Stimulated activated CD8-positive, alpha-beta memory T cell treated with anti-CD3 and anti-CD28 coated beads, Interleukin-4, amount 100 ng/mL, for 1 hour (primary cell): ENCODE results near the gene NRSN2.
"Not testable (repeated sequence)": the region's sequence is repeated elsewhere in the genome, so short reads cannot be mapped to it uniquely, and the experiment has no call there.

ENCODE experiments used
- DNase-seq, 2 donors: peaks; one replicate each; pipeline ENCODE4 v3.0.0-alpha.2; 2020; ENCODE audit warnings: low read depth in 2 of 2, low spot score in 1 of 2

The NRSN2 gene

GRCh38 chr20:325045-325888, 21.6 kb upstream of the NRSN2 start, which contains the start of gene SOX12:
TSS of gene SOX12 (plus strand) at chr20:325552. CDS start at chr20:325925, 373 bp downstream.
- peak; percentile 93 to 95 for DNase-seq

GRCh38 chr20:325889-326644, 20.8 kb upstream of the NRSN2 start:
- peak in 1 of 2 donors; percentile 17 for DNase-seq

DNA sequence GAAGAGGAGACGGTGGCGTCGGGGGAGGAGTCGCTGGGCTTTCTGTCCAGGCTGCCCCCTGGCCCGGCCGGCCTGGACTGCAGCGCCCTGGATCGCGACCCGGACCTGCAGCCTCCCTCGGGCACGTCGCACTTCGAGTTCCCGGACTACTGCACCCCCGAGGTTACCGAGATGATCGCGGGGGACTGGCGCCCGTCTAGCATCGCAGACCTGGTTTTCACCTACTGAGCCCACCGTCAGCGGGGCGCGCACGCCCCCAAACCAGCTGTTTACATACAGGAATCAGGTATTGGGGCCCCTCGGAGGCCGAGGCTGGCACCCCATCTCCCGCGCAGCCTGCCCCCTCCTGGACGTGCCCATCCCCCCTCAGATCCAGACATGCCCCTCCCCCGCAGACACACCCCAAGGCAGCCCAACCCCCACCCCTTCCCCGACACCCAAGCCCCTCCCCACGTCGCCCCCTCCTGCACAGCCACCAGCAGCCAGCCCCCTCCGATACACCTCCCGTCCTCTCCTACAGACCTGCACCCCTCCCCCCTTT, 20.2 kb upstream of the NRSN2 start:
- DNase-seq = no peak

DNA sequence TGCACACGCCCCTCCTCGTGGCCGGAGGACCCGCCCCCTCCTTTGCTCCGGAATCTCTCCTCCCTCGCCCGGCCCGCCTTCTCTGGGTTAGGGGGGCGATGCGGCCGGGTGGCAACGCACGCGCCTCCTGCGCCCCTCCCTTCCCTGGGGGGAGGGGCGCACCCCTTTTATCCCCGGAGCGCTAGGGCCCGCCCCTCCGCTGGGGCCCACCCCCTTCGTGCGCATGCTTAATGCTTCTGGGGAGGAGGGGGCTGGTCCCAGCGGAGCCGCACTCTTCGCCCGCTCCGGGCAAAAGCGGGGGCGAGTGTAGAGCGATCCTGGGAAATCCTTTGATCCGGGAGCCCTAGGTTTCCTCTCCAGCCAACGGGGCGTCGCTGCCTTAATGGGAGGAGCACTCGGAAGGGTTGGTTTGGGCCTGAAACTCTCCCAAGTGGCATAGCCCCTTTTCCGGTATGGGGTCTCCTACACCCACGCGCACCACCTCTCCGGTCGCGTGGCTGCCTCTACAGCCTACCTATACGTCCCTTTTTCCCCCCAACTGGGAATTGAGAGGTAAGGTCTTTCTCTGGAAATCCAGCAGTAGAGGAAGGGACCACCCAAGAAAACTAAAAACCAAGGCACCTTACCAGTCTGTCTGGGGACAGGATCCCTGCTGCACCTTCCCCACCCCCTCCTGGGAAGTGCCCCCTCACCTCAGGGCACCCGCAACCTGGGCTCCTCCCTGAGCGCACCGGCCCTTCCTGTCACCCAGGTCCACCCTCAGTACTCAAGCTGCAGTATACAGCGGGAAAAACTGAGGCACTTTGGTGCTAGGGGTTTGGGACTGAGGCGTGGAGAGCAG, 19.5 kb upstream of the NRSN2 start:
- DNase-seq = peak in 1 of 2 donors; percentile 56

DNA sequence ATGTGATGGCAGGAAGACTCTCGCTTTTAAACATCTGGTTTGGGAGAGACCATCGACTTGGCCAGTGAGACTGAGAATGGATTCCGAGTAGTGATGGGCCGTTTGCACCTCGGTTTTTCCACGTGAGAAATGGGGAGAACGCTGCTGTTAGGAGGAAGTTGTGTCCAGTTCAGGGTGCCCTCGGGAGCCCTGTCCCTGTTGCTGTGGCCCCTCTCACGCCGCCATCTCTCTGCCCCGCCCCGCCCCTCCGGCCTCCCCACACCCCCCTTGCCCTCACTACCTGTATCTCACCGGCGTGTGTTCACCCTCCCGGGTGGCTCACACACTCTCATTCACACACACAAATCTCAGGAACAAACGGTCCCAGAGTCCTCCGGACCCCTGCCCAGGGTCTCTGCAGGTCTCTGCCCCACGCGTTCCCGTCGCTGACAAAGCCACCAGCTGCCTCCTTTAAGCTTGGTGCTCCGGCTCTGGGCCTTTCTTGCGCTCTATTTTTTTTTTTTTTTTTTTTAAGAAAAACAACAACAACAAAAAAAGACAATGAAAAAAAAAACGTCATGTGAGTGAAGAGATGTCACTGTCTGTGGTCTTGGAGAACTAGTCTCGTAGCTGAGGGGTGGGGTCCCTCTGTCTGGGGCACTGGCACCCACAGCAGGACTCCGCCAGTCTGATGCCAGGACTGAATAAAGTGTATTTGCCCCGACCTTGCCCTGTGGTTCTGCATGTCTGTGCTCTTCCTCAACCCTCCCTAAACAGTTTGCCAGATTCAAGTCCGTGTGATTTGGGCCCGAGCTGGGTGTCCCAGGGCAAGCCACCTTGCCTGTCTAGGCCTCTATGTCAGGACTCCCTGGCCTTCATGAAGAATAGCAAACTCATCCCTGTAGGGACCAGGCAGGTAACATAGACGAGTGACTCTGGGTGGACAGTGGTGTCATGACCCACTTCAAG, 18.6 kb upstream of the NRSN2 start:
- no peak for DNase-seq

GRCh38 chr20:328975-329695, 17.8 kb upstream of the NRSN2 start:
- no peak for DNase-seq

DNA sequence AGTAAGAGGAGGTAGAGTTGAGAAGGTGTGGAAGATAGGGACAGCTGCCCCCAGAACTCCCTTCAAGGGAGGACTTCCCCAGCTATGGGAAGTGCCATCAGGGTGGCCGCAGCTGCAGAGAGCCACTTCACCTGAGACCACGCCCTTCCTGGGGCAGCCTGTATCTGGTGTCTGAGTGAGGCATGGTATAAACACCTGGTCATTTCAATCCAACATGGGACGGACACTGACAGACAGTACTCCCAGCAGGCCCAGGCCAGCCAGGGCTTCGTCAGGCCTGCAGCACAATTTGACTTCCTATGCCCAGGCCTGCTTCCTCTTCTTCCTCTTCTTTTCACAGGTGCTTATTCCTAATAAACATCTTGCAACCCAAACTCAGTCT, 17.1 kb upstream of the NRSN2 start:
- no peak for DNase-seq

GRCh38 chr20:330233-331149, 16.4 kb upstream of the NRSN2 start:
- peak in 1 of 2 donors; percentile 29 for DNase-seq

DNA sequence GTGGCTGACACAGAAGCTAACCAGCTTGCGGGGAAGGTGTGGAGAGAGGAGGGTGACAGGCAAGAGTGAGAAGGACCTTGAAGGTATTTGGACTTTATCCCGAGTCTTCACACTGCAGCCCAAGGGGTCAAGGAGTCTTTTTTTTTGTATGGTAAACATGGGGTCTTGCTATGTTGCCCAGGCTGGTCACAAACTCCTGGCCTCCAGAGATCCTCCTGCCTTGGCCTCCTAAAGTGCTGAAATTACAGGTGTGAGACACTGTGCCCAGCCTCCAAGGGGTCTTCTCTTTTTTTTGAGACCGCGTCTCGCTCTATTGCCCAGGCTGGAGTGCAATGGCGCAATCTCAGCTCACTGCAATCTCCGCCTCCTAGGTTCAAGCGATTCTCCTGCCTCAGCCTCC, 12.3 kb upstream of the NRSN2 start:
- no peak for DNase-seq

DNA sequence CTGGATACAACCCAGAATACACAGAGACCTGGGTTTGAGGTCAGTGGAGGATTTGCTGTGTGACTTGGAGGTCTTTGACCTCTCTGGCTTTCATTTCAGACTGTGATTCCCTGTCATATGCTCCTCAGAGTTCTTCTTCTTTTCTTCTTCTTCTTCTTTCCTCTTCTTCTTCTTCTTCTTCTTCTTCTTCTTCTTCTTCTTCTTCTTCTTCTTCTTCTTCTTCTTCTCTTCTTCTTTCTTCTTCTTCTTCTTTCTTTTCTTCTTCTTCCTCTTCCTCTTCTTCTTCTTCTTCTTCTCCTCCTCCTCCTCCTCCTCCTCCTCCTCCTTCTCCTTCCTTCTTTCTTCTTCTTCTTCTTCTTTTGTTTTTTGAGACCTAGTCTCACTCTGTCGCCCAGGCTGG, 10.9 kb upstream of the NRSN2 start:
- DNase-seq = not testable (repeated sequence)

GRCh38 chr20:341682-342081, 5.2 kb upstream of the NRSN2 start:
- no peak for DNase-seq

- DNase-seq = no peak
Observed at GRCh38 chr20:343107-343506, 3.8 kb upstream of the NRSN2 start.

GRCh38 chr20:346033-346639, 775 bp upstream of the NRSN2 start:
- no peak for DNase-seq

DNA sequence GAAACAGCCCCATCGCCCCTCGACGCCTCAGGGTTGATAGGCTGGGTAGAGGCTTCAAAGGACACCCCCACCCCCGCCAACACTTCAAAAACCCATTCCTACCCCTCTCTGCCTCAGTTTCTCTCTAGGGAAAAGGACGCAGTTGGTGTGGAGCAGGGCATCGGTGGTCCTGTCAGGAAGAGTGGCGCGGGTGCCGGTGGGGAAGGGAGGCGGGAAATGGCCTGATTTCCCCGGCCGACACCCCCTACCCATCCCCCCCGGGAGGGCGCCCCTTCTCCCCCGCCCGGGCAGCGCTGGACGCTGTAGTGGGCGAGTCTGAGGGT, 367 bp downstream of the NRSN2 start:
- no peak for DNase-seq

DNA sequence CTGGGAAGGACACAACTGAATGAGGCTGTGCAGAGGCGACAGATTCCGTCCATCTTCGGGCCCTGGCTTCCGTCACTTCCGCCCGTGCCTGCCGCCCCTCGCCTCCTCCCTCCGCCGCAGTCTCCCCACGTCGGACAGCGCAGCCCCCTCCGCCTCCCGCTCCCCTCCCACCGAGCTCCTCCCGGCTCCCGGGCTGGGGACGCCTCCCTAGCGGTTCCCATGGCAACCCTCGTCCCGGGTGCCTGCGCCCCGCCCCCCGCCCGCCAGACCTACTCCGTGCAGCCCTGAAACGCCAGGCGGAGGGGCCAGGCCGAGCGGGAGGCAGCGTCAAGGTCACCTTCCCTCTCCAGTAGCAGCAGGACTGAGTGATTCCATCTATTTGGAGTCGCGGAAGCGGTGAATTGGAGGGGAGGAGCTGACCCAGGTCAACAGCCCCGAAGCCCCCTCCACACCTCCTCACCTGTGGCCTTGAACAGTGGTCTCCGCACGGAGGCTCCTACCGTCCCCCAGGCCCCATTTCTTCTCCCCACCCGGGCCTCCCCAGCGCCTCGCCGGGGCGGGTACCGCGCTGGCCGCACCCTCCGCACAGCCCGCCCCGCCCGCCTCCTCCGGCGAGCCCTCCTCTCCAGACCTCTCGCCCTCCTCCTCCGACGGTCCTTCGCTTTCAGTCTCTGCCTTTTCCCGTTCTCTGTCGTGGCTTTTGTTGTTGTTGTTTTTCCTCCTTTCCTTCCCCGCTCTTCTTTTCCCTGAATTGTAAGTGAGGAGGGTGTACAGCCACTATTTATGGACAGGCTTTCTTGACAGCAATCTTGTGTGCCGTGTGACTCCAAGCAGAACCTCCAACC, 951 bp downstream of the NRSN2 start:
- DNase-seq = no peak

GRCh38 chr20:348972-349841, 2.3 kb downstream of the NRSN2 start:
- DNase-seq = no peak
